Panc1 (cell line): Measurements from ENCODE around the gene APBB2. TPM values are rescaled to one million over a fixed set of nuclear protein-coding genes. Genes with fewer than 3 reads are reported as not detected.

Source experiments
- ATAC-seq: fragments of 200-7000 bp; cut with Tn5 transposase; 2 replicates; pipeline ENCODE4 v1.9.1; 2020; ENCODE audit warnings: mild to moderate bottlenecking, moderate library complexity
- BruUV-seq: library from RNA; stranded (reverse); fragments of 400-500 nt; replicated peaks from 2 replicates; lab custom pipeline; 2021; lab: Mats Ljungman, UMichigan
- CTCF ChIA-PET: fragments of 300-600 bp; sonication (Branson Sonifier 250); formaldehyde crosslinking; loops from one replicate; lab custom pipeline; 2022; ENCODE audit warnings: antibody characterized with exemption; lab: Charles Lee
- POLR2A ChIA-PET: fragments of 300-600 bp; sonication (Branson Sonifier 250); formaldehyde crosslinking; loops from one replicate; lab custom pipeline; 2022; ENCODE audit warnings: antibody characterized with exemption; lab: Charles Lee
- DNase-seq: peaks from one replicate; pipeline ENCODE4 v3.0.0-alpha.2; 2010; ENCODE audit warnings: low read depth, low spot score
- H3K27ac ChIP-seq: 2 replicates; pipeline ENCODE4 v1.5.1; 2011; ENCODE audit warnings: mild to moderate bottlenecking, low read length, inconsistent platforms
- H3K27me3 ChIP-seq: fragments of 200-500 bp; sonication (Bioruptor generic); 2 replicates; pipeline ENCODE4 v1.6.0; 2014; ENCODE audit warnings: low read length, inconsistent platforms; ENCODE audit not compliant: control insufficient read depth, insufficient read depth
- H3K36me3 ChIP-seq: fragments of 200-500 bp; sonication (Bioruptor generic); 2 replicates; pipeline ENCODE4 v1.5.1; 2014; ENCODE audit warnings: inconsistent platforms, mild to moderate bottlenecking, low read length, moderate library complexity; ENCODE audit not compliant: control insufficient read depth, insufficient read depth
- H3K4me1 ChIP-seq: 2 replicates; pipeline ENCODE4 v1.5.1; 2011; ENCODE audit warnings: inconsistent platforms, mild to moderate bottlenecking, low read length, moderate library complexity; ENCODE audit not compliant: control insufficient read depth, insufficient read depth
- H3K4me3 ChIP-seq, 2 experiments: 2 replicates each; pipeline ENCODE4 v1.5.1; 2011 to 2012; ENCODE audit warnings: low read depth in 2 of 2, low read length in 2 of 2, mild to moderate bottlenecking in 2 of 2, inconsistent platforms in 1 of 2, moderate library complexity in 1 of 2
- H3K9me3 ChIP-seq: fragments of 200-500 bp; sonication (Bioruptor generic); 2 replicates; pipeline ENCODE4 v1.5.1; 2014; ENCODE audit warnings: low read depth, mild to moderate bottlenecking, inconsistent platforms, low read length, moderate library complexity; ENCODE audit not compliant: control insufficient read depth, insufficient read depth
- POLR2AphosphoS5 ChIP-seq: IDR thresholded peaks from 2 replicates; pipeline ENCODE4 v1.6.1; 2012; ENCODE audit warnings: mild to moderate bottlenecking, low read depth, low read length, moderate library complexity
- SIN3A ChIP-seq: IDR thresholded peaks from 2 replicates; pipeline ENCODE4 v1.6.1; 2012; ENCODE audit warnings: low read depth, mild to moderate bottlenecking, low read length, moderate library complexity, borderline replicate concordance; ENCODE audit not compliant: insufficient read depth
- TCF7L2 ChIP-seq: IDR thresholded peaks from 2 replicates; pipeline ENCODE4 v1.6.1; 2011; ENCODE audit warnings: mild to moderate bottlenecking, low read depth, low read length, inconsistent platforms
- in situ Hi-C: cut with HindIII; loops from 2 replicates; pipeline ENCODE4 v1.10.0; 2016; ENCODE audit warnings: low sequenced_read_pairs, low pct_unique_long_range_greater_than_20kb
- intact Hi-C: fragments of 100-400 bp; cut with micrococcal nuclease; formaldehyde crosslinking; loops from one replicate; pipeline ENCODE4 v1.10.0; 2022; ENCODE audit not compliant: unreplicated experiment
- total RNA-seq: library from RNA; stranded (reverse); gene quantifications from one replicate; pipeline ENCODE4 v1.2.1, GENCODE V29; 2021; ENCODE audit not compliant: unreplicated experiment
- TF ChIP-seq, protein P1 (sequence below): fragments of 450-650 bp; IDR thresholded peaks from 2 replicates; pipeline ENCODE4 v1.5.1; 2017; ENCODE audit warnings: mild to moderate bottlenecking
- TF ChIP-seq, protein P2 (sequence below), 2 experiments: IDR thresholded peaks; 2 replicates each; pipeline ENCODE4 v1.6.1; 2011 to 2012; ENCODE audit warnings: low read depth in 2 of 2, control low read depth in 1 of 2, low read length in 1 of 2, mild to moderate bottlenecking in 1 of 2, moderate library complexity in 1 of 2; ENCODE audit not compliant: insufficient read depth in 1 of 2

Gene APBB2
- total RNA-seq, 1 experiment from 2014 or later = 27.1 TPM

DNA sequence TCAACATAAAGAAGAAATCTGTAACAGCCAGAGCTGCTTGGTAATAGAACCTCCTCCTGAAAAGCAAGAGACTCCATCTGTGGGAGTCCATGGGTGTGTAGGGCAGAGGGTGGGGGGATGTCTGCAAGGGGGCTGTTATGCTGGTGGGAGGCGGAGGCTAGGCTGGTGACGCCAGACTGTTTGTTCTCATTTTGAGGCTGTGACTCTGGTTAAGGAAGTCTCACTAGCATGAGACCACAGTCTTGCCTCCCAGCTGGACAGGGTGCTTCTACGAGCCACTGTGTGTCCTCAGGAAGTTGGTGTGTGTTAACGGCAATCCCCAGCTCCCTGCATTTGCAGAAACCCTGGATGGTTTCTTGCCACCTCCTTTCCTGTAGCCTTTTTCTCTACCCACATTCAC, 384.8 kb downstream of the APBB2 start:
- in situ Hi-C loops (no loop called here), intact Hi-C loops (no loop called here)
- CTCF ChIA-PET = no interaction called here
- no peak for TF ChIP-seq TCF7L2
- no peak for TF ChIP-seq SIN3A
- TF ChIP-seq, protein P1, sequence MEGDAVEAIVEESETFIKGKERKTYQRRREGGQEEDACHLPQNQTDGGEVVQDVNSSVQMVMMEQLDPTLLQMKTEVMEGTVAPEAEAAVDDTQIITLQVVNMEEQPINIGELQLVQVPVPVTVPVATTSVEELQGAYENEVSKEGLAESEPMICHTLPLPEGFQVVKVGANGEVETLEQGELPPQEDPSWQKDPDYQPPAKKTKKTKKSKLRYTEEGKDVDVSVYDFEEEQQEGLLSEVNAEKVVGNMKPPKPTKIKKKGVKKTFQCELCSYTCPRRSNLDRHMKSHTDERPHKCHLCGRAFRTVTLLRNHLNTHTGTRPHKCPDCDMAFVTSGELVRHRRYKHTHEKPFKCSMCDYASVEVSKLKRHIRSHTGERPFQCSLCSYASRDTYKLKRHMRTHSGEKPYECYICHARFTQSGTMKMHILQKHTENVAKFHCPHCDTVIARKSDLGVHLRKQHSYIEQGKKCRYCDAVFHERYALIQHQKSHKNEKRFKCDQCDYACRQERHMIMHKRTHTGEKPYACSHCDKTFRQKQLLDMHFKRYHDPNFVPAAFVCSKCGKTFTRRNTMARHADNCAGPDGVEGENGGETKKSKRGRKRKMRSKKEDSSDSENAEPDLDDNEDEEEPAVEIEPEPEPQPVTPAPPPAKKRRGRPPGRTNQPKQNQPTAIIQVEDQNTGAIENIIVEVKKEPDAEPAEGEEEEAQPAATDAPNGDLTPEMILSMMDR = no peak
- no peak for TF ChIP-seq POLR2AphosphoS5
- TF ChIP-seq, protein P2, sequence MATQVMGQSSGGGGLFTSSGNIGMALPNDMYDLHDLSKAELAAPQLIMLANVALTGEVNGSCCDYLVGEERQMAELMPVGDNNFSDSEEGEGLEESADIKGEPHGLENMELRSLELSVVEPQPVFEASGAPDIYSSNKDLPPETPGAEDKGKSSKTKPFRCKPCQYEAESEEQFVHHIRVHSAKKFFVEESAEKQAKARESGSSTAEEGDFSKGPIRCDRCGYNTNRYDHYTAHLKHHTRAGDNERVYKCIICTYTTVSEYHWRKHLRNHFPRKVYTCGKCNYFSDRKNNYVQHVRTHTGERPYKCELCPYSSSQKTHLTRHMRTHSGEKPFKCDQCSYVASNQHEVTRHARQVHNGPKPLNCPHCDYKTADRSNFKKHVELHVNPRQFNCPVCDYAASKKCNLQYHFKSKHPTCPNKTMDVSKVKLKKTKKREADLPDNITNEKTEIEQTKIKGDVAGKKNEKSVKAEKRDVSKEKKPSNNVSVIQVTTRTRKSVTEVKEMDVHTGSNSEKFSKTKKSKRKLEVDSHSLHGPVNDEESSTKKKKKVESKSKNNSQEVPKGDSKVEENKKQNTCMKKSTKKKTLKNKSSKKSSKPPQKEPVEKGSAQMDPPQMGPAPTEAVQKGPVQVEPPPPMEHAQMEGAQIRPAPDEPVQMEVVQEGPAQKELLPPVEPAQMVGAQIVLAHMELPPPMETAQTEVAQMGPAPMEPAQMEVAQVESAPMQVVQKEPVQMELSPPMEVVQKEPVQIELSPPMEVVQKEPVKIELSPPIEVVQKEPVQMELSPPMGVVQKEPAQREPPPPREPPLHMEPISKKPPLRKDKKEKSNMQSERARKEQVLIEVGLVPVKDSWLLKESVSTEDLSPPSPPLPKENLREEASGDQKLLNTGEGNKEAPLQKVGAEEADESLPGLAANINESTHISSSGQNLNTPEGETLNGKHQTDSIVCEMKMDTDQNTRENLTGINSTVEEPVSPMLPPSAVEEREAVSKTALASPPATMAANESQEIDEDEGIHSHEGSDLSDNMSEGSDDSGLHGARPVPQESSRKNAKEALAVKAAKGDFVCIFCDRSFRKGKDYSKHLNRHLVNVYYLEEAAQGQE (IDR thresholded peaks at IDR 0.05; ENCODE audit: insufficient read depth in 1 of 2, low read depth in 2 of 2, low read length in 1 of 2) = no peak
- POLR2A ChIA-PET = no interaction called here
- Histone ChIP-seq H3K4me3 (no peak overlapping the region), H3K4me1 (no peaks in the 10 kb centered on the region), H3K36me3 (no peaks in the 10 kb centered on the region), H3K9me3 (no peaks in the 10 kb centered on the region), H3K27me3 (no peaks in the 10 kb centered on the region), H3K27ac (no peak overlapping the region)
- BruUV-seq = no TSS peak
- no peak for ATAC-seq
- DNase-seq = no peak

GRCh38 chr4:40828661-40829060, 385.7 kb downstream of the APBB2 start:
- ChIA-PET POLR2A (no interaction called here), CTCF (no interaction called here)
- in situ Hi-C loops = no loop called here

More at GRCh38 chr4:40828661-40829060, 385.7 kb downstream of the APBB2 start:
- no TSS peak for BruUV-seq
- DNase-seq (no peak), ATAC-seq (no peak)
- Histone ChIP-seq H3K27ac (no peak overlapping the region), H3K4me3 (no peak overlapping the region), H3K9me3 (no peaks in the 10 kb centered on the region), H3K4me1 (no peaks in the 10 kb centered on the region), H3K36me3 (no peaks in the 10 kb centered on the region), H3K27me3 (no peaks in the 10 kb centered on the region)
- TF ChIP-seq, protein P1 = no peak
- TF ChIP-seq TCF7L2 (no peak), POLR2AphosphoS5 (no peak), SIN3A (no peak)
- TF ChIP-seq, protein P2 (IDR thresholded peaks at IDR 0.05; ENCODE audit: insufficient read depth in 1 of 2, low read depth in 2 of 2, low read length in 1 of 2) = no peak
- intact Hi-C loops = no loop called here
